Hypothalamus (tissue), 51 donors: ENCODE measurements around the gene CSF1R.
A peak's percentile ranks its signal among the peaks of the same experiment; 100 is the strongest.

Source experiments
- DNase-seq, 51 donors: peaks; one replicate each; lab custom pipeline; 2025; lab: John Stamatoyannopoulos, UW

Gene CSF1R

GRCh38 chr5:150085950-150086715 lies at the start of gene CSF1R:
Gene CSF1R, minus strand, starts transcription at chr5:150086554. Its CDS starts 127 bp downstream, at chr5:150086427.
- no peak for DNase-seq

- DNase-seq = no peak
Measured at GRCh38 chr5:150135557-150136304, 49.4 kb upstream of the CSF1R start.

- DNase-seq = no peak
Measured at GRCh38 chr5:150134198-150134588, 47.8 kb upstream of the CSF1R start.

GRCh38 chr5:150133581-150134197 lies 47.3 kb upstream of the CSF1R start:
- DNase-seq = no peak

GRCh38 chr5:150132740-150133139 lies 46.4 kb upstream of the CSF1R start:
- DNase-seq = no peak

- DNase-seq = no peak
Measured at GRCh38 chr5:150131978-150132694, 45.8 kb upstream of the CSF1R start.

GRCh38 chr5:150131461-150131860 lies 45.1 kb upstream of the CSF1R start:
- no peak for DNase-seq

- DNase-seq = no peak
Measured at GRCh38 chr5:150130493-150130922, 44.2 kb upstream of the CSF1R start.

GRCh38 chr5:150129813-150130492 lies 43.6 kb upstream of the CSF1R start:
- DNase-seq = peak in 37 of 51 donors; percentile 17 to 71 (median 45)

GRCh38 chr5:150129454-150129812 lies 43.1 kb upstream of the CSF1R start:
- DNase-seq = no peak

GRCh38 chr5:150126921-150127265 lies 40.5 kb upstream of the CSF1R start:
- no peak for DNase-seq

GRCh38 chr5:150126199-150126920 lies 40.0 kb upstream of the CSF1R start:
- DNase-seq = no peak

GRCh38 chr5:150125334-150125733 lies 39.0 kb upstream of the CSF1R start:
- DNase-seq = no peak

- DNase-seq = no peak
Measured at GRCh38 chr5:150124596-150124995, 38.2 kb upstream of the CSF1R start.

GRCh38 chr5:150124111-150124557 lies 37.8 kb upstream of the CSF1R start:
- DNase-seq = no peak

- DNase-seq = no peak
Measured at GRCh38 chr5:150123542-150123941, 37.2 kb upstream of the CSF1R start.

GRCh38 chr5:150122536-150123481 lies 36.5 kb upstream of the CSF1R start:
- no peak for DNase-seq

- DNase-seq = no peak
Measured at GRCh38 chr5:150122158-150122510, 35.8 kb upstream of the CSF1R start.
